ENCODE data around the gene PEDS1. TPM values are rescaled to one million over a fixed set of nuclear protein-coding genes. Genes with fewer than 3 reads are reported as not detected.
A peak's percentile ranks its signal among the peaks of the same experiment; 100 is the strongest.
"Not testable (repeated sequence)": the region's sequence is repeated elsewhere in the genome, so short reads cannot be mapped to it uniquely, and the experiment has no call there.

The PEDS1 gene
- total and polyA plus RNA-seq, 2 experiments from 2014 or later = 36.9 to 37.2 TPM

- Histone ChIP-seq H3K9me3 (ENCODE audit: low read depth) (no peaks in the 10 kb centered on the region), H3K4me1 (ENCODE audit: low read depth) (peaks cover 54% of the 10 kb centered on the region), H3K36me3 (no peaks in the 10 kb centered on the region), H3K27ac (peak overlapping the region; percentile 75), H3K4me3 (no peak overlapping the region), H3K27me3 (no peaks in the 10 kb centered on the region)
- TF ChIP-seq CTCF (IDR thresholded peaks at IDR 0.05; ENCODE audit: low read depth, low read length) = no peak
- peak in 1 of 2 donors; percentile 61 for DNase-seq (ENCODE audit: low read depth in 1 of 2, low spot score in 1 of 2)
These were observed 43.1 kb downstream of the PEDS1 start for GRCh38 chr20:50110141-50111047.

DNA sequence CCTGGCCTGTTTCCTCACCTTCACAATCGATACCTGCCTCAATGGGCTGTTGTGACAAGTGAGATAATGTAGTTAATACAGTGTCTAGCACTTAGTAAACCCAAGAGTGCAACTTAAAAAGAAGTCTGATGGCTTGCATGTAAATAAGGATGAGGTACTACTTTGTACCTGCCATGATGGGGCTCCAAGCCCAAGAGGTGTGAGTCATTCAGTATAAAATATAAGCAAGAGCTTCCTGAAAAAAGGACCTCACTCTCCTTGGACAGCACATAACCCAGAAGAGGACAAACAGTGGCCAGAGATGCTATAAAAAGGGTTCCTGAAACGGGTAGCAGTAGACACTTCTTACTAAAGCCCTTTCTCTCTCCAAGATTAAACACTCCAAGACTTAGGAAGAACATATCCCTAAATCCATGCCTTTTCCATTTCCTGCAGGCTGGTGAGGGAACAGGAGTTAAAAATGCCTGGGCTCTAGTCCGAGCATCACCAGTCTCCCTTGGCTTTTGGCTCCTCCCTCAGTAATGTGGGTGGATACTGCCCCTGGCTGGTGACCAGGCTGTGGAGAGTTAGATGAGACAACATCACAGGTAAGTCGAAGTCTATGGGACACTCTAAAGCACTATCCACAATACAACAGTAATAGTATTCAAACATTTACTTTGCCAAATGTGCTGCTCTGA, 44.8 kb downstream of the PEDS1 start:
- Histone ChIP-seq H3K9me3 (ENCODE audit: low read depth) (no peaks in the 10 kb centered on the region), H3K4me3 (no peak overlapping the region), H3K4me1 (ENCODE audit: low read depth) (peaks cover 46% of the 10 kb centered on the region), H3K36me3 (no peaks in the 10 kb centered on the region), H3K27ac (peak overlapping the region; percentile 71), H3K27me3 (no peaks in the 10 kb centered on the region)
- TF ChIP-seq CTCF (IDR thresholded peaks at IDR 0.05; ENCODE audit: low read depth, low read length) = no peak
- no peak for DNase-seq (ENCODE audit: low read depth in 1 of 2, low spot score in 1 of 2)

DNA sequence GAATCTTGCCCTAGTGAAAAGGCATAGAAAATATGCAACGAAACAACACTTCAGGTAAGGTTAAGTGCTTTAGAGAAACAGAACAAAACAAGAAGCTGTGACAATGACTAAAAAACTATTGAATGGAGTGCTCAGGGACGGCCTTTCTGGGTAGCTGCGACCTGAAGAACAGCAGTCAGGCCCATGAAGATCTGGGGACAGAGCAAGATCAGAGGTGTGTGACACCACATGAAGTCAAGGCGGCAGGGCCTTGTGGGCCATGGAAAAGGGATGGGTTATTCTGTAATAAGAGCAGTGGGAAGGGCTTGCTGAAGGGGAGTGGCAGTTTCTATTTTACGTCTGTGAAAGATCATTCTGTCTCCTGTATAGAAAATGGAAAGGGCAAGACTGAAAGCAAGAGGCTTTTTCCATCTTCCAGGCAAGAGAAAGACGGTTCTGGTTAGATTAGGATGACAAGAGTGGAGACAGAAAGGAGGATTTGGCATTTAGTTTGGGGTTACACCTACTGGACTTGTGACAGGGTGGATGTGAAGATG, 45.7 kb downstream of the PEDS1 start:
- no peak for TF ChIP-seq CTCF (IDR thresholded peaks at IDR 0.05; ENCODE audit: low read depth, low read length)
- H3K9me3 ChIP-seq (ENCODE audit: low read depth) = no peaks in the 10 kb centered on the region
- no peaks in the 10 kb centered on the region for H3K36me3 ChIP-seq
- H3K4me1 ChIP-seq (ENCODE audit: low read depth) = peaks cover 41% of the 10 kb centered on the region
- peak overlapping the region; percentile 71 for H3K27ac ChIP-seq
- no peak overlapping the region for H3K4me3 ChIP-seq
- DNase-seq (ENCODE audit: low read depth in 1 of 2, low spot score in 1 of 2) = no peak
- H3K27me3 ChIP-seq = no peaks in the 10 kb centered on the region

DNA sequence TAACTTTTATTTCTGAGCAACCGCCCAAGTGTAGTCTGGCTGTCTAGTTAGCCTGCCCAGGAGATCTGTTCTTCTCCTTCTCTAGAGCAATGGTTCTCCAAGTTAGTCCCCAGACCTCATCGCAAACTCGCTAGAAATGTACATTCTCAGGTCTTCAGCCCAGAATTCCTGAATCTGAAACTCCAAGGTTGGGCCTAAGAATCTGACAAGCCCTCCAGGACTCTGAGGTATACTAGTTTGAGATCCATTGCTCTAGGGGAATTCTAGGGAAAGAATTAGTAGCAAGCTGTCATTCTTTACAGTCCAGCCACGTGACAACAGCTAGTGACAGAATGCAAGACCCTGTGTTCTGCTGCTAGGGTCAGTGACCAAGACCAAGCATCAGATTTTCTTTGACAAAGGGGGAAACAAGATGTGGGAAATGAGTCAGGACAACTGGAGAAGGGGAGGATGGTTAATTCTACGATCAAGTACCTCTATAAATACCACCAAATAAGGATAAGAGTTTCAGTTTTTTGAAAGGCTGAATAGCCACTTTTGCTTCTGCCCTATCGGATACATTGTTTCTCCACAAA, 46.4 kb downstream of the PEDS1 start:
- no peak for TF ChIP-seq CTCF (IDR thresholded peaks at IDR 0.05; ENCODE audit: low read depth, low read length)
- peak overlapping the region; percentile 69 for H3K27ac ChIP-seq

DNA sequence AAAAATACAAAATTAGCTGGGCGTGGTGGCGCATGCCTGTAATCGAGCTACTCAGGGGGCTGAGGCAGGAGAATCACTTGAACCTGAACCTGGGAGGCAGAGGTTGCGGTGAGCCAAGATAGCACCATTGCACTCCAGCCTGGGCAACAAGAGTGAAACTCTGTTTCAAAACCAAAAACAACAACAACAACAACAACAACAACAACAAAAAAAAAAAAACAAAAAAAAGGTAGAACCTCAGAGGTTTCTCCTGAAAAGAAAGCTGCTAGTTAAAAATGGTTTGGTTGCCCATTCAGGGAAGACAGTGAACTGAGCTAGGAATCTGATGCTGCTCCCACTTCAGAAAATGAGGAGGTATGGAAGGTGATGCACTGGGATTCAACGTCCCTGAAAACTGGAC, 46.9 kb downstream of the PEDS1 start:
- not testable (repeated sequence) for H3K27me3 ChIP-seq; DNase-seq (ENCODE audit: low read depth in 1 of 2, low spot score in 1 of 2); H3K36me3 ChIP-seq; H3K9me3 ChIP-seq (ENCODE audit: low read depth); H3K4me3 ChIP-seq
- peaks cover 42% of the 10 kb centered on the region for H3K4me1 ChIP-seq (ENCODE audit: low read depth)
- H3K27ac ChIP-seq = peak overlapping the region; percentile 69

More for the DNA sequence above, 46.4 kb downstream of the PEDS1 start:
- Histone ChIP-seq H3K9me3 (ENCODE audit: low read depth) (no peaks in the 10 kb centered on the region), H3K27me3 (no peaks in the 10 kb centered on the region), H3K4me1 (ENCODE audit: low read depth) (peaks cover 41% of the 10 kb centered on the region), H3K4me3 (no peak overlapping the region), H3K36me3 (no peaks in the 10 kb centered on the region)
- DNase-seq (ENCODE audit: low read depth in 1 of 2, low spot score in 1 of 2) = no peak

Other genes starting within 250 kb of the PEDS1 start
- gene SPATA2, start 238.2 kb downstream of the PEDS1 start, total RNA-seq = 5.8 and 6.0 TPM in 2 replicates
- 9.4 and 9.5 TPM in 2 replicates for gene SPATA2, start 238.2 kb downstream of the PEDS1 start, polyA plus RNA-seq
- gene RNF114, start 217.3 kb downstream of the PEDS1 start, total RNA-seq = 158 and 269 TPM in 2 replicates
- 53.0 and 90.3 TPM in 2 replicates for gene RNF114, start 217.3 kb downstream of the PEDS1 start, polyA plus RNA-seq
- 6.3 and 13.4 TPM in 2 replicates for gene SNAI1, start 170.7 kb downstream of the PEDS1 start, total RNA-seq
- gene SNAI1, start 170.7 kb downstream of the PEDS1 start, polyA plus RNA-seq = 7.8 and 12.7 TPM in 2 replicates
- gene UBE2V1, start 40.6 kb downstream of the PEDS1 start, total RNA-seq = 64.0 and 126 TPM in 2 replicates
- 164 and 173 TPM in 2 replicates for gene UBE2V1, start 40.6 kb downstream of the PEDS1 start, polyA plus RNA-seq
- gene CEBPB, start 37.1 kb upstream of the PEDS1 start, total RNA-seq = 18.2 and 22.0 TPM in 2 replicates
- 22.9 and 30.8 TPM in 2 replicates for gene CEBPB, start 37.1 kb upstream of the PEDS1 start, polyA plus RNA-seq